GM18858 (cell line): ENCODE results near the gene SLC32A1.

Experiments used
- ATAC-seq: cut with Tn5 transposase; IDR thresholded peaks from one replicate; pipeline ENCODE4 v1.9.1; 2021; ENCODE audit not compliant: unreplicated experiment

The SLC32A1 gene

GRCh38 chr20:38725148-38725901 is 1.0 kb downstream of the SLC32A1 start:
- ATAC-seq: no peak

- ATAC-seq: no peak
Observed at GRCh38 chr20:38725931-38726803, 1.9 kb downstream of the SLC32A1 start.

GRCh38 chr20:38726804-38727606 is 2.7 kb downstream of the SLC32A1 start:
- ATAC-seq: no peak

GRCh38 chr20:38727607-38728190 is 3.4 kb downstream of the SLC32A1 start:
- no peak for ATAC-seq

GRCh38 chr20:38728191-38728781 is 4.0 kb downstream of the SLC32A1 start:
- no peak for ATAC-seq

- no peak for ATAC-seq
Observed at GRCh38 chr20:38728911-38729642, 4.8 kb downstream of the SLC32A1 start.

- ATAC-seq: no peak
Observed at GRCh38 chr20:38729767-38730166, 5.5 kb downstream of the SLC32A1 start.

GRCh38 chr20:38730167-38730988 is 6.1 kb downstream of the SLC32A1 start:
- ATAC-seq: no peak

- ATAC-seq: no peak
Observed at GRCh38 chr20:38730989-38731737, 6.9 kb downstream of the SLC32A1 start.

GRCh38 chr20:38731738-38732113 is 7.4 kb downstream of the SLC32A1 start:
- no peak for ATAC-seq

GRCh38 chr20:38732981-38733380 is 8.7 kb downstream of the SLC32A1 start:
- no peak for ATAC-seq

- ATAC-seq: no peak
Observed at GRCh38 chr20:38735172-38735571, 10.9 kb downstream of the SLC32A1 start.

- no peak for ATAC-seq
Observed at GRCh38 chr20:38737887-38738286, 13.6 kb downstream of the SLC32A1 start.

GRCh38 chr20:38745757-38746156 is 21.5 kb downstream of the SLC32A1 start:
- no peak for ATAC-seq

GRCh38 chr20:38747495-38748096 is 23.3 kb downstream of the SLC32A1 start:
- ATAC-seq: no peak

- ATAC-seq: peak; percentile 61
Observed at GRCh38 chr20:38748097-38748860, 24.0 kb downstream of the SLC32A1 start, which contains the start of gene ACTR5. Gene ACTR5, plus strand, starts transcription at chr20:38748460. Its CDS starts 19 bp downstream, at chr20:38748479.

GRCh38 chr20:38748861-38749149 is 24.5 kb downstream of the SLC32A1 start:
- ATAC-seq: peak; percentile 8
